Smooth muscle cell (in vitro differentiated cells): ENCODE results near the gene INKA1. TPM values are rescaled to one million over a fixed set of nuclear protein-coding genes. Genes with fewer than 3 reads are reported as not detected.

ENCODE experiments used
- DNase-seq: peaks from one replicate; lab custom pipeline; 2025; ENCODE audit not compliant: unreplicated experiment; lab: John Stamatoyannopoulos, UW
- H2AFZ ChIP-seq: fragments of 200-600 bp; sonication (generic); 2 replicates; pipeline ENCODE4 v1.6.0; 2016; ENCODE audit warnings: antibody characterized with exemption, low read depth, mild to moderate bottlenecking
- H3F3A ChIP-seq: fragments of 200-600 bp; sonication (generic); 2 replicates; pipeline ENCODE4 v1.6.0; 2017; ENCODE audit warnings: antibody characterized with exemption, low read depth
- H3K27ac ChIP-seq: fragments of 200-600 bp; sonication (generic); 2 replicates; pipeline ENCODE4 v1.5.1; 2016; ENCODE audit warnings: low read depth, mild to moderate bottlenecking
- H3K27me3 ChIP-seq: fragments of 200-600 bp; sonication (generic); 2 replicates; pipeline ENCODE4 v1.6.1; 2016; ENCODE audit warnings: low read depth, mild to moderate bottlenecking
- H3K36me3 ChIP-seq: fragments of 200-600 bp; sonication (generic); 2 replicates; pipeline ENCODE4 v1.5.1; 2016; ENCODE audit warnings: low read depth
- H3K4me1 ChIP-seq: fragments of 200-600 bp; sonication (generic); 2 replicates; pipeline ENCODE4 v1.5.1; 2016; ENCODE audit warnings: low read depth
- H3K4me2 ChIP-seq: fragments of 200-600 bp; sonication (generic); 2 replicates; pipeline ENCODE4 v1.6.0; 2016; ENCODE audit warnings: mild to moderate bottlenecking
- H3K4me3 ChIP-seq: fragments of 200-600 bp; sonication (generic); 2 replicates; pipeline ENCODE4 v1.5.1; 2016; ENCODE audit warnings: mild to moderate bottlenecking
- H3K79me2 ChIP-seq: fragments of 200-600 bp; sonication (generic); 2 replicates; pipeline ENCODE4 v1.6.0; 2016; ENCODE audit warnings: low read depth, mild to moderate bottlenecking
- H3K9ac ChIP-seq: fragments of 200-600 bp; sonication (generic); 2 replicates; pipeline ENCODE4 v1.6.0; 2016; ENCODE audit warnings: low read depth
- H3K9me3 ChIP-seq: fragments of 200-600 bp; sonication (generic); replicated peaks from 2 replicates; pipeline ENCODE4 v1.5.1; 2016; ENCODE audit warnings: low read depth
- H4K20me1 ChIP-seq: fragments of 200-600 bp; sonication (generic); 2 replicates; pipeline ENCODE4 v1.6.0; 2016; ENCODE audit warnings: low read depth
- CTCF ChIP-seq: fragments of 200-600 bp; sonication (generic); IDR thresholded peaks from 2 replicates; pipeline ENCODE4 v1.5.1; 2017; ENCODE audit warnings: borderline replicate concordance, mild to moderate bottlenecking, antibody characterized with exemption; ENCODE audit not compliant: insufficient read depth, poor library complexity, severe bottlenecking
- WGBS: methylation state at CpG from one replicate; pipeline ENCODE4 v1.1.7; 2016; ENCODE audit warnings: low lambda C conversion rate; 5-methylcytosine and 5-hydroxymethylcytosine counted together
- microRNA-seq: library from miRNA; unstranded; fragments of <30 nt; microRNA quantifications from one replicate; pipeline ENCODE4, GENCODE V29; 2016; ENCODE audit warnings: borderline number of aligned reads
- polyA plus RNA-seq: library from polyadenylated mRNA; unstranded; fragments of >200 nt; fragmentation: Nextera tagmentation; extraction: Ambion mirVana; gene quantifications from 2 replicates; pipeline ENCODE4 v1.2.1, GENCODE V29; 2016
- small RNA-seq: library from RNA; depleted of rRNA; stranded (forward); fragments of <200 nt; gene quantifications from one replicate; pipeline ENCODE3, GENCODE V24; 2014
- total RNA-seq: library from RNA; depleted of rRNA; stranded (reverse); fragments of >200 nt; gene quantifications from 2 replicates; pipeline ENCODE4 v1.2.3, GENCODE V29; 2014

INKA1 gene
- total and polyA plus RNA-seq, 2 experiments from 2014 or later: 2.5 to 8.1 TPM

GRCh38 chr3:49844464-49845183 is 41.6 kb downstream of the INKA1 start:
- Histone ChIP-seq H3F3A (no peaks in the 10 kb centered on the region), H3K4me2 (no peak overlapping the region), H3K27me3 (no peaks in the 10 kb centered on the region), H3K4me1 (no peaks in the 10 kb centered on the region), H3K79me2 (no peaks in the 10 kb centered on the region), H2AFZ (no peak overlapping the region), H3K27ac (no peak overlapping the region), H3K9me3 (no peaks in the 10 kb centered on the region), H3K36me3 (no peaks in the 10 kb centered on the region), H3K9ac (no peak overlapping the region), H3K4me3 (no peak overlapping the region), H4K20me1 (no peaks in the 10 kb centered on the region)
- 79% methylated on average over 5 of the region's 5 CpGs for WGBS
- TF ChIP-seq CTCF: no peak
- DNase-seq: no peak

GRCh38 chr3:49845694-49846093 is 42.6 kb downstream of the INKA1 start:
- no peak overlapping the region for H3K9ac ChIP-seq
- no peaks in the 10 kb centered on the region for H3F3A ChIP-seq
- H3K27ac ChIP-seq: no peak overlapping the region
- no peak overlapping the region for H2AFZ ChIP-seq
- no peaks in the 10 kb centered on the region for H3K36me3 ChIP-seq
- H3K4me3 ChIP-seq: no peak overlapping the region
- no peaks in the 10 kb centered on the region for H4K20me1 ChIP-seq
- H3K4me2 ChIP-seq: no peak overlapping the region
- H3K27me3 ChIP-seq: no peaks in the 10 kb centered on the region
- H3K4me1 ChIP-seq: no peaks in the 10 kb centered on the region
- TF ChIP-seq CTCF: no peak
- WGBS: 96% methylated on average over 3 of the region's 3 CpGs
- no peaks in the 10 kb centered on the region for H3K9me3 ChIP-seq
- no peaks in the 10 kb centered on the region for H3K79me2 ChIP-seq
- DNase-seq: no peak

Small RNAs within 50 kb of the gene (microRNA-seq; reads per million reads assigned to microRNA genes)
- 1.8 reads per million for gene MIR5193

Small RNAs within 50 kb of the gene (small RNA-seq; reads per million reads assigned to genes)
- 0.08 reads per million for gene COX6CP14

Other genes starting within 250 kb of the INKA1 start
- under 0.01 and 0.22 TPM in 2 replicates for gene BSN, start 248.8 kb upstream of the INKA1 start, total RNA-seq
- gene BSN, start 248.8 kb upstream of the INKA1 start, polyA plus RNA-seq: 0.07 and 0.50 TPM in 2 replicates
- gene APEH, start 128.9 kb upstream of the INKA1 start, total RNA-seq: 53.1 and 69.4 TPM in 2 replicates
- gene APEH, start 128.9 kb upstream of the INKA1 start, polyA plus RNA-seq: 91.7 and 104 TPM in 2 replicates
- 15.4 and 18.7 TPM in 2 replicates for gene MST1, start 113.8 kb upstream of the INKA1 start, total RNA-seq
- 22.9 and 28.5 TPM in 2 replicates for gene MST1, start 113.8 kb upstream of the INKA1 start, polyA plus RNA-seq
- gene RNF123, start 113.7 kb upstream of the INKA1 start, total RNA-seq: 15.8 and 17.3 TPM in 2 replicates
- gene RNF123, start 113.7 kb upstream of the INKA1 start, polyA plus RNA-seq: 23.9 and 37.8 TPM in 2 replicates
- 2.8 and 2.9 TPM in 2 replicates for gene AMIGO3, start 83.6 kb upstream of the INKA1 start, total RNA-seq
- gene AMIGO3, start 83.6 kb upstream of the INKA1 start, polyA plus RNA-seq: 2.2 and 2.4 TPM in 2 replicates
- 21.1 and 21.3 TPM in 2 replicates for gene GMPPB, start 79.3 kb upstream of the INKA1 start, total RNA-seq
- 68.3 and 74.8 TPM in 2 replicates for gene GMPPB, start 79.3 kb upstream of the INKA1 start, polyA plus RNA-seq
- gene IP6K1, start 16.7 kb upstream of the INKA1 start, total RNA-seq: 26.8 and 31.1 TPM in 2 replicates
- 23.0 and 24.6 TPM in 2 replicates for gene IP6K1, start 16.7 kb upstream of the INKA1 start, polyA plus RNA-seq
- 0.31 and 4.8 TPM in 2 replicates for gene CDHR4, start 3.4 kb upstream of the INKA1 start, total RNA-seq
- 0.84 TPM in 1 of 2 replicates, not detected in the other for gene CDHR4, start 3.4 kb upstream of the INKA1 start, polyA plus RNA-seq
- 0.94 and 6.9 TPM in 2 replicates for gene UBA7, start 10.7 kb downstream of the INKA1 start, total RNA-seq
- gene UBA7, start 10.7 kb downstream of the INKA1 start, polyA plus RNA-seq: 6.6 and 10.3 TPM in 2 replicates
- 1.1 and 3.8 TPM in 2 replicates for gene TRAIP, start 53.3 kb downstream of the INKA1 start, total RNA-seq
- 3.3 and 4.6 TPM in 2 replicates for gene TRAIP, start 53.3 kb downstream of the INKA1 start, polyA plus RNA-seq
- not detected in 2 replicates for gene CAMKV, start 66.6 kb downstream of the INKA1 start, total RNA-seq
- gene CAMKV, start 66.6 kb downstream of the INKA1 start, polyA plus RNA-seq: not detected in 2 replicates
- 0.63 TPM in 1 of 2 replicates, not detected in the other for gene MST1R, start 100.6 kb downstream of the INKA1 start, total RNA-seq
- 0.28 and 0.59 TPM in 2 replicates for gene MST1R, start 100.6 kb downstream of the INKA1 start, polyA plus RNA-seq
- 4.1 and 9.0 TPM in 2 replicates for gene MON1A, start 126.5 kb downstream of the INKA1 start, total RNA-seq
- gene MON1A, start 126.5 kb downstream of the INKA1 start, polyA plus RNA-seq: 8.3 and 9.8 TPM in 2 replicates
- gene RBM6, start 136.9 kb downstream of the INKA1 start, total RNA-seq: 42.4 and 45.6 TPM in 2 replicates
- 41.7 and 51.2 TPM in 2 replicates for gene RBM6, start 136.9 kb downstream of the INKA1 start, polyA plus RNA-seq